Daoy (cell line): Measurements from ENCODE around the gene KDF1. TPM values are rescaled to one million over a fixed set of nuclear protein-coding genes. Genes with fewer than 3 reads are reported as not detected.

ENCODE experiments used
- DNase-seq: peaks from one replicate; pipeline ENCODE4 v3.0.0-alpha.2; 2015; ENCODE audit warnings: low read depth
- total RNA-seq: library from RNA; depleted of rRNA; stranded (reverse); fragments of >200 nt; shearing (Covaris generic); gene quantifications from 2 replicates; pipeline ENCODE4 v1.2.3, GENCODE V29; 2014; rRNA removed

The KDF1 gene
- 0.11 TPM in 1 of 2 replicates, not detected in the other for total RNA-seq

- no peak for DNase-seq
These were observed at the start of gene KDF1 for GRCh38 chr1:26959722-26960624. KDF1 (minus strand) TSS chr1:26960468; CDS start chr1:26952380, 8,088 bp downstream.

GRCh38 chr1:27009601-27010197, 49.4 kb upstream of the KDF1 start:
- DNase-seq = peak; percentile 52

- no peak for DNase-seq
These were observed 47.8 kb upstream of the KDF1 start for GRCh38 chr1:27007909-27008582.

- no peak for DNase-seq
These were observed 46.4 kb upstream of the KDF1 start for GRCh38 chr1:27006683-27007082.

- no peak for DNase-seq
These were observed 45.6 kb upstream of the KDF1 start for GRCh38 chr1:27005648-27006496.

GRCh38 chr1:27005166-27005530, 44.9 kb upstream of the KDF1 start:
- no peak for DNase-seq

GRCh38 chr1:27004471-27005165, 44.4 kb upstream of the KDF1 start:
- DNase-seq = no peak

GRCh38 chr1:27003745-27004470, 43.6 kb upstream of the KDF1 start:
- DNase-seq = no peak

- DNase-seq = peak; percentile 59
These were observed 41.5 kb upstream of the KDF1 start for GRCh38 chr1:27001570-27002360.

GRCh38 chr1:27000817-27001460, 40.7 kb upstream of the KDF1 start:
- peak; percentile 91 for DNase-seq

GRCh38 chr1:27000090-27000816, 40.0 kb upstream of the KDF1 start:
- no peak for DNase-seq

GRCh38 chr1:26999440-26999987, 39.2 kb upstream of the KDF1 start:
- peak; percentile 95 for DNase-seq

GRCh38 chr1:26998429-26999300, 38.4 kb upstream of the KDF1 start:
- peak; percentile 75 for DNase-seq

- DNase-seq = no peak
These were observed 36.4 kb upstream of the KDF1 start for GRCh38 chr1:26996665-26997064.

GRCh38 chr1:26996024-26996423, 35.8 kb upstream of the KDF1 start:
- DNase-seq = no peak

- DNase-seq = no peak
These were observed 34.7 kb upstream of the KDF1 start for GRCh38 chr1:26994787-26995517.
